Astrocyte (in vitro differentiated cells and primary cell): Measurements from ENCODE around the gene ATAT1.

Experiments used
- EZH2 ChIP-seq: IDR thresholded peaks from 2 replicates; pipeline ENCODE4 v1.6.1; 2012; ENCODE audit warnings: mild to moderate bottlenecking, low read length, inconsistent platforms; ENCODE audit not compliant: insufficient read depth
- TF ChIP-seq, protein P1 (sequence below): IDR thresholded peaks from 2 replicates; pipeline ENCODE4 v1.5.1; 2011; ENCODE audit warnings: low read depth, mild to moderate bottlenecking, inconsistent platforms, low read length, moderate library complexity; ENCODE audit not compliant: insufficient read depth

DNA sequence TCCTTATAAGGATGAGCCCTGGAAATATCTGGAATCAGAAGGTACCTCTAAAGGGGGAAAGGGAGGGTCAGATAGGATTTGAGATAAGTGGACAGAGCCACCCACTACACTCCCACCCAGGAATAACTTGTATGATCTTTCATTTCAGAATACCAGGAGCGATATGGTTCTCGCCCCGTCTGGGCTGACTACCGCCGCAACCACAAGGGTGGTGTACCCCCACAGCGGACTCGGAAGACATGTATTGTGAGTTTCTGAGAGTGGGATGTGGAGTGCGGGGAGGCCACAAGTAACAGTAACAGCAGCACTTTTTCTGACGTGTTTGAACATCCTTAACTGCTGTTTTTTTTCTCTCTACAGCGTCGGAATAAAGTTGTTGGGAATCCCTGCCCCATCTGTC is 7.1 kb upstream of the ATAT1 start:
- no peak for TF ChIP-seq EZH2
- TF ChIP-seq, protein P1, sequence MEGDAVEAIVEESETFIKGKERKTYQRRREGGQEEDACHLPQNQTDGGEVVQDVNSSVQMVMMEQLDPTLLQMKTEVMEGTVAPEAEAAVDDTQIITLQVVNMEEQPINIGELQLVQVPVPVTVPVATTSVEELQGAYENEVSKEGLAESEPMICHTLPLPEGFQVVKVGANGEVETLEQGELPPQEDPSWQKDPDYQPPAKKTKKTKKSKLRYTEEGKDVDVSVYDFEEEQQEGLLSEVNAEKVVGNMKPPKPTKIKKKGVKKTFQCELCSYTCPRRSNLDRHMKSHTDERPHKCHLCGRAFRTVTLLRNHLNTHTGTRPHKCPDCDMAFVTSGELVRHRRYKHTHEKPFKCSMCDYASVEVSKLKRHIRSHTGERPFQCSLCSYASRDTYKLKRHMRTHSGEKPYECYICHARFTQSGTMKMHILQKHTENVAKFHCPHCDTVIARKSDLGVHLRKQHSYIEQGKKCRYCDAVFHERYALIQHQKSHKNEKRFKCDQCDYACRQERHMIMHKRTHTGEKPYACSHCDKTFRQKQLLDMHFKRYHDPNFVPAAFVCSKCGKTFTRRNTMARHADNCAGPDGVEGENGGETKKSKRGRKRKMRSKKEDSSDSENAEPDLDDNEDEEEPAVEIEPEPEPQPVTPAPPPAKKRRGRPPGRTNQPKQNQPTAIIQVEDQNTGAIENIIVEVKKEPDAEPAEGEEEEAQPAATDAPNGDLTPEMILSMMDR = no peak
